HUES6 (cell line): Measurements from ENCODE around the gene IFT43.

Source experiments
- H3K27ac ChIP-seq: 2 replicates; pipeline ENCODE4 v1.7.0; 2013; ENCODE audit warnings: low read depth, mild to moderate bottlenecking, low read length, inconsistent platforms
- H3K27me3 ChIP-seq: 2 replicates; pipeline ENCODE4 v1.6.1; 2013; ENCODE audit warnings: low read length; ENCODE audit not compliant: control insufficient read depth, insufficient read depth
- H3K36me3 ChIP-seq: 2 replicates; pipeline ENCODE4 v1.6.1; 2013; ENCODE audit warnings: low read length; ENCODE audit not compliant: control insufficient read depth, insufficient read depth
- H3K4me1 ChIP-seq: 2 replicates; pipeline ENCODE4 v1.6.1; 2013; ENCODE audit warnings: low read length; ENCODE audit not compliant: control insufficient read depth, insufficient read depth
- H3K4me3 ChIP-seq: 2 replicates; pipeline ENCODE4 v1.5.1; 2013; ENCODE audit warnings: low read depth, low read length
- H3K9ac ChIP-seq: one replicate; pipeline ENCODE4 v1.6.1; 2013; ENCODE audit warnings: mild to moderate bottlenecking, low read length
- H3K9me3 ChIP-seq: 2 replicates; pipeline ENCODE4 v1.6.1; 2013; ENCODE audit warnings: low read depth, low read length; ENCODE audit not compliant: control insufficient read depth, insufficient read depth

IFT43 gene

GRCh38 chr14:76131071-76131965 lies 145.8 kb downstream of the IFT43 start:
- Histone ChIP-seq H3K36me3 (no peaks in the 10 kb centered on the region), H3K4me3 (no peak overlapping the region), H3K9me3 (0 out of 2 replicates have a peak, but pooled peaks cover 3% of the 10 kb centered on the region), H3K4me1 (peaks cover 5% of the 10 kb centered on the region), H3K27ac (no peak overlapping the region), H3K27me3 (peaks cover 60% of the 10 kb centered on the region), H3K9ac (no peak overlapping the region)

GRCh38 chr14:76133103-76133502 lies 147.5 kb downstream of the IFT43 start:
- H3K36me3 ChIP-seq: no peaks in the 10 kb centered on the region
- no peak overlapping the region for H3K27ac ChIP-seq
- H3K27me3 ChIP-seq: peaks cover 74% of the 10 kb centered on the region
- no peak overlapping the region for H3K9ac ChIP-seq
- H3K9me3 ChIP-seq: no peaks in the 10 kb centered on the region
- H3K4me1 ChIP-seq: peaks cover 18% of the 10 kb centered on the region
- no peak overlapping the region for H3K4me3 ChIP-seq
